KMS-11 (cell line): ENCODE data around the gene AMDHD2.

Experiments used
- H2AFZ ChIP-seq: fragments of 200-600 bp; sonication (generic); 2 replicates; pipeline ENCODE4 v1.6.1; 2016; ENCODE audit warnings: antibody characterized with exemption, mixed run types, low read depth
- H3K27ac ChIP-seq: fragments of 200-600 bp; sonication (generic); 2 replicates; pipeline ENCODE4 v1.6.1; 2016; ENCODE audit warnings: mild to moderate bottlenecking, mixed run types
- H3K27me3 ChIP-seq: fragments of 200-600 bp; sonication (generic); 2 replicates; pipeline ENCODE4 v1.6.1; 2017; ENCODE audit warnings: mild to moderate bottlenecking, low read depth, mixed run types, moderate library complexity; ENCODE audit not compliant: insufficient read depth
- H3K36me3 ChIP-seq: fragments of 200-600 bp; sonication (generic); 2 replicates; pipeline ENCODE4 v1.6.1; 2017; ENCODE audit warnings: mild to moderate bottlenecking, mixed run types; ENCODE audit not compliant: insufficient read depth
- H3K4me1 ChIP-seq: fragments of 200-600 bp; sonication (generic); 2 replicates; pipeline ENCODE4 v1.6.1; 2016; ENCODE audit warnings: mild to moderate bottlenecking, low read depth, mixed run types; ENCODE audit not compliant: poor library complexity, severe bottlenecking
- H3K4me2 ChIP-seq: fragments of 200-600 bp; sonication (generic); 2 replicates; pipeline ENCODE4 v1.7.0; 2016; ENCODE audit warnings: mild to moderate bottlenecking, mixed run types
- H3K4me3 ChIP-seq: fragments of 200-600 bp; sonication (generic); IDR thresholded peaks from 2 replicates; pipeline ENCODE4 v1.6.1; 2017; ENCODE audit warnings: low read depth, low read length, mixed read lengths; ENCODE audit not compliant: insufficient read depth
- H3K79me2 ChIP-seq: fragments of 200-600 bp; sonication (generic); 2 replicates; pipeline ENCODE4 v1.6.1; 2016; ENCODE audit warnings: low read depth, mixed run types; ENCODE audit not compliant: insufficient read depth
- H3K9ac ChIP-seq: fragments of 200-600 bp; sonication (generic); 2 replicates; pipeline ENCODE4 v1.6.1; 2016; ENCODE audit warnings: mild to moderate bottlenecking, mixed run types
- H4K20me1 ChIP-seq: fragments of 200-600 bp; sonication (generic); 2 replicates; pipeline ENCODE4 v1.6.1; 2016; ENCODE audit warnings: mild to moderate bottlenecking, mixed run types; ENCODE audit not compliant: insufficient read depth
- TF ChIP-seq, protein P1 (sequence below): fragments of 200-600 bp; sonication (generic); conservative IDR thresholded peaks from 2 replicates; pipeline ENCODE4 v1.6.1; 2017; ENCODE audit warnings: low read depth, mild to moderate bottlenecking, antibody characterized with exemption, low read length, moderate library complexity, mixed read lengths

The AMDHD2 gene

GRCh38 chr16:2474877-2475412 is 45.2 kb upstream of the AMDHD2 start, which contains the start of gene TBC1D24:
TBC1D24 (plus strand) TSS chr16:2475127; CDS start chr16:2496149, 21,022 bp downstream.
- peak within 1 kb of the TSS; percentile 70 for H3K27ac ChIP-seq
- H3K4me2 ChIP-seq, result peak within 1 kb of the TSS; percentile 95
- H3K79me2 ChIP-seq, result peaks cover 7% of the 10 kb centered on the region; the same call in 1 of the 2 replicates
- TF ChIP-seq, protein P1, sequence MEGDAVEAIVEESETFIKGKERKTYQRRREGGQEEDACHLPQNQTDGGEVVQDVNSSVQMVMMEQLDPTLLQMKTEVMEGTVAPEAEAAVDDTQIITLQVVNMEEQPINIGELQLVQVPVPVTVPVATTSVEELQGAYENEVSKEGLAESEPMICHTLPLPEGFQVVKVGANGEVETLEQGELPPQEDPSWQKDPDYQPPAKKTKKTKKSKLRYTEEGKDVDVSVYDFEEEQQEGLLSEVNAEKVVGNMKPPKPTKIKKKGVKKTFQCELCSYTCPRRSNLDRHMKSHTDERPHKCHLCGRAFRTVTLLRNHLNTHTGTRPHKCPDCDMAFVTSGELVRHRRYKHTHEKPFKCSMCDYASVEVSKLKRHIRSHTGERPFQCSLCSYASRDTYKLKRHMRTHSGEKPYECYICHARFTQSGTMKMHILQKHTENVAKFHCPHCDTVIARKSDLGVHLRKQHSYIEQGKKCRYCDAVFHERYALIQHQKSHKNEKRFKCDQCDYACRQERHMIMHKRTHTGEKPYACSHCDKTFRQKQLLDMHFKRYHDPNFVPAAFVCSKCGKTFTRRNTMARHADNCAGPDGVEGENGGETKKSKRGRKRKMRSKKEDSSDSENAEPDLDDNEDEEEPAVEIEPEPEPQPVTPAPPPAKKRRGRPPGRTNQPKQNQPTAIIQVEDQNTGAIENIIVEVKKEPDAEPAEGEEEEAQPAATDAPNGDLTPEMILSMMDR, result no peak
- no peak within 1 kb of the TSS for H3K4me3 ChIP-seq
- H2AFZ ChIP-seq, result peak within 1 kb of the TSS; percentile 90
- H3K27me3 ChIP-seq, result peaks cover 25% of the 10 kb centered on the region
- H3K4me1 ChIP-seq, result peaks cover 32% of the 10 kb centered on the region
- H3K9ac ChIP-seq, result peak within 1 kb of the TSS; percentile 91
- H3K36me3 ChIP-seq, result no peaks in the 10 kb centered on the region
- H4K20me1 ChIP-seq, result no peaks in the 10 kb centered on the region

DNA sequence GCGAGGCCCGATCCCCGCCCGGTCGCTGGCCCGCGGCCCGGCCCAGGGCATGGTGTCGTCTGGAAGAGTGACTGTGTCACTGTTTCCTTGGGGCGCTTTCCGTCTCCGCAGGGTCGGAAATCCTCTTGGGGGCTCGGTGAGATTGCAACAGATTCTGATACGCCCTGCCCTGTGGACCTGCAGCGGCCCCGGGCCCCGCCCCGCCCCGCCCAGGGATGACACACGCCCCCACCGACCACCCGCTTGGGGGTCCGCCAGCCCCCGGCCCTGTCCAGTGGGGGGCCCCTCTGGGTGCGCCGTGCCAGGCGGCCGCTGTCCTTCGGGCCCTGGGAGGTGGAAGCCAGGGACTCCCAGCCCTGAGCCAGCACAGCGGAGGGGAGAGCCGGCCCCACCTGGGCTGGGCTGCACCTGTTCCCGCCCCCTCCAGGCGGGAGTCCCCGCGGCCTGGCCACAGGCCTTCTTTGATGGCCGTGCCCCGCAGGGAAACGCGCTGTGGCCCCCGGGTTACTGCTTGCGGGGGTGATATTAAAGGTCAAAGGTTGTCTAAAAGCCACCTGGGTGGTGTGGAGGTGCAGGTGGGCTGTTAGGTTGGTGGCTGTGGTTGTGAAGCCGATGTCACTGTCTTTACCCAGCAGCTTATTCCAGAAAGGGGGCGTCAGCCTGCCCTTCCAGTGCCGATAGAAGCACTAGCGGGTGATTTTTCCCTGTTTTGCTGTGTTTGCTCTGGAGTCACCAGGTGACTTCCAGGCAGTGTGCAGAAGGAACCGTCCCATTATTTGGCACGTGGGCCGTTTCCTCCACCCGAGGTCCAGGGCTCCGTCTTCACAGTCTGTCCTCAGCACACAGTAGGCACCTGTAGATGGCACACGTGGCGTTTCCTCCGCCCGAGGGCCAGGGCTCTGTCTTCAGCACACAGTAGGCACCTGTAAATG is 44.5 kb upstream of the AMDHD2 start:
- TF ChIP-seq, protein P1, result no peak; the same call in 1 of the 2 replicates
- Histone ChIP-seq H3K4me1 (peaks cover 26% of the 10 kb centered on the region), H3K79me2 (peaks cover 7% of the 10 kb centered on the region; the same call in 1 of the 2 replicates), H3K27me3 (peaks cover 18% of the 10 kb centered on the region), H3K4me3 (no peak overlapping the region), H3K9ac (peak overlapping the region; percentile 27; the same call in 1 of the 2 replicates), H2AFZ (peak overlapping the region; percentile 52), H3K27ac (no peak overlapping the region), H3K4me2 (peak overlapping the region; percentile 80), H4K20me1 (no peaks in the 10 kb centered on the region), H3K36me3 (no peaks in the 10 kb centered on the region)

DNA sequence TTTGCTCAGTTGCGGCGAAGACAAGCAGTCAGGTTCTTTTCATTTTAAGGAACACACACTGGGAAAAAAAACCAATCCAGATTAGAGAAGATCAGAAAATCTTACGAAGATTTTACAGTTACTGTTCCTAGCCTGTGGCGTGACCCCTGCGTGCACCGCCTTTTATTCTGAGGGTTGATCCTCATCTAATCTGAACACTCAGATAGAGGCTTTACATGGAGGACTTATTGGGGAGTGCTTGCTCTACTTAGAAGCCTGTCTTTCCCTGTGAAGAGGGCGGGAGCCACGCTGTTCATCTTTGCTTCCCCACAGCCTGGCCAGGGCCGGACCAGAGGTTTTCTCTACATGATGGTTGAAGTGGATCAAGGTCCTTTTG is 43.8 kb upstream of the AMDHD2 start:
- peaks cover 7% of the 10 kb centered on the region; the same call in 1 of the 2 replicates for H3K79me2 ChIP-seq
- no peak overlapping the region for H3K4me2 ChIP-seq
- no peak overlapping the region for H3K9ac ChIP-seq
- H2AFZ ChIP-seq, result no peak overlapping the region
- H3K27ac ChIP-seq, result no peak overlapping the region
- H3K36me3 ChIP-seq, result no peaks in the 10 kb centered on the region
- H4K20me1 ChIP-seq, result no peaks in the 10 kb centered on the region
- H3K27me3 ChIP-seq, result peaks cover 12% of the 10 kb centered on the region
- peaks cover 20% of the 10 kb centered on the region for H3K4me1 ChIP-seq
- H3K4me3 ChIP-seq, result no peak overlapping the region
- TF ChIP-seq, protein P1, result no peak; the same call in 1 of the 2 replicates

- TF ChIP-seq, protein P1, result no peak
- Histone ChIP-seq H3K4me2 (no peak overlapping the region), H3K4me1 (peaks cover 16% of the 10 kb centered on the region), H2AFZ (no peak overlapping the region), H3K4me3 (no peak overlapping the region), H3K79me2 (peaks cover 7% of the 10 kb centered on the region; the same call in 1 of the 2 replicates), H3K27ac (no peak overlapping the region), H4K20me1 (no peaks in the 10 kb centered on the region), H3K9ac (no peak overlapping the region), H3K27me3 (peaks cover 8% of the 10 kb centered on the region), H3K36me3 (no peaks in the 10 kb centered on the region)
Observed at GRCh38 chr16:2476741-2477140, 43.4 kb upstream of the AMDHD2 start.
